K562 (cell line): ENCODE results near the gene SAMD3. TPM values are rescaled to one million over a fixed set of nuclear protein-coding genes. Genes with fewer than 3 reads are reported as not detected.

ENCODE experiments used
- ATAC-seq: fragments of 200-7000 bp; cut with Tn5 transposase; 3 replicates; pipeline ENCODE4 v1.9.1; 2020; ENCODE audit warnings: moderate library complexity
- BruUV-seq: library from RNA; stranded (reverse); fragments of 400-500 nt; replicated peaks from 2 replicates; lab custom pipeline; 2021; lab: Mats Ljungman, UMichigan
- CTCF ChIA-PET: fragments of 300-600 bp; formaldehyde crosslinking; extraction: SDS; loops from one replicate; lab custom pipeline; 2021; ENCODE audit warnings: low intra/inter-chr PET ratio; lab: Yijun Ruan, JAX
- POLR2A ChIA-PET: fragments of 300-600, 350-650 bp; sonication (Branson Sonifier 250); formaldehyde crosslinking; extraction: SDS; loops from one replicate; lab custom pipeline; 2021; ENCODE audit warnings: antibody characterized with exemption, inconsistent platforms; lab: Yijun Ruan, JAX
- DNase-seq, 4 experiments: peaks; one replicate each; pipeline versions ENCODE4 v3.0.0 to v3.0.0-alpha.2; 2011 to 2018; ENCODE audit warnings: low spot score in 3 of 4, mixed read lengths in 3 of 4; ENCODE audit errors: extremely low read depth in 1 of 4
- FAIRE-seq: peaks from 2 replicates; lab custom pipeline; 2011; peaks lifted over from hg19 to GRCh38; lab: Jason Lieb, UNC
- H2AFZ ChIP-seq: 2 replicates; pipeline ENCODE4 v1.6.0; 2011; ENCODE audit warnings: low read depth, low read length, control low read depth, inconsistent platforms
- H3K27ac ChIP-seq: fragments of 200-600 bp; 3 replicates; pipeline ENCODE4 v1.8.0; 2011; ENCODE audit warnings: low read depth, mild to moderate bottlenecking, control low read depth, inconsistent platforms, low read length, moderate library complexity, mixed read lengths; ENCODE audit errors: extremely low read depth
- H3K27me3 ChIP-seq, 2 experiments: fragments of 300-600 bp in 1 of 2; 2 replicates in 1 of 2; 3 replicates in 1 of 2; pipeline versions ENCODE4 v1.6.0 to v1.8.0; 2011; ENCODE audit warnings: inconsistent platforms in 2 of 2, low read length in 2 of 2, mild to moderate bottlenecking in 1 of 2, mixed read lengths in 1 of 2, moderate library complexity in 1 of 2; ENCODE audit not compliant: control insufficient read depth in 2 of 2, insufficient read depth in 2 of 2
- H3K36me3 ChIP-seq: fragments of 300-600 bp; 3 replicates; pipeline ENCODE4 v1.8.0; 2011; ENCODE audit warnings: mild to moderate bottlenecking, low read length, inconsistent platforms; ENCODE audit not compliant: control insufficient read depth, insufficient read depth
- H3K4me1 ChIP-seq, 2 experiments: fragments of 200-600 bp in 1 of 2; replicated peaks in 1 of 2; 2 replicates in 1 of 2; 3 replicates in 1 of 2; pipeline versions ENCODE4 v1.5.1 to v1.8.0; 2011; ENCODE audit warnings: inconsistent platforms in 2 of 2, low read length in 2 of 2, mild to moderate bottlenecking in 1 of 2, mixed read lengths in 1 of 2, moderate library complexity in 1 of 2; ENCODE audit not compliant: control insufficient read depth in 2 of 2, insufficient read depth in 2 of 2
- H3K4me2 ChIP-seq: 2 replicates; pipeline ENCODE4 v1.6.1; 2011; ENCODE audit warnings: low read length, control low read depth, inconsistent platforms, mixed read lengths; ENCODE audit not compliant: insufficient read depth
- H3K4me3 ChIP-seq: fragments of 200-600 bp; sonication (generic), shearing (Covaris generic); 2 replicates; pipeline ENCODE4 v1.5.1; 2016; ENCODE audit warnings: control low read depth, inconsistent platforms
- H3K79me2 ChIP-seq: fragments of 200-600 bp; 3 replicates; pipeline ENCODE4 v1.8.0; 2011; ENCODE audit warnings: low read length, inconsistent platforms; ENCODE audit not compliant: control insufficient read depth, insufficient read depth
- H3K9ac ChIP-seq, 2 experiments: 2 replicates each; pipeline versions ENCODE4 v1.6.0 to v1.6.1; 2011; ENCODE audit warnings: low read depth in 2 of 2, low read length in 2 of 2, control low read depth in 1 of 2, inconsistent platforms in 1 of 2, mild to moderate bottlenecking in 1 of 2, mixed read lengths in 1 of 2; ENCODE audit not compliant: insufficient read depth in 1 of 2
- H3K9me1 ChIP-seq: one replicate; pipeline ENCODE4 v1.6.0; 2011; ENCODE audit warnings: inconsistent platforms, mild to moderate bottlenecking, low read length, moderate library complexity; ENCODE audit not compliant: control insufficient read depth, insufficient read depth
- H3K9me3 ChIP-seq: replicated peaks from 2 replicates; pipeline ENCODE4 v1.5.1; 2011; ENCODE audit warnings: low read depth, low read length, inconsistent platforms; ENCODE audit not compliant: control insufficient read depth, insufficient read depth
- H4K20me1 ChIP-seq: replicated peaks from 2 replicates; pipeline ENCODE4 v1.6.1; 2011; ENCODE audit warnings: low read length, inconsistent platforms, mixed read lengths; ENCODE audit not compliant: control insufficient read depth, insufficient read depth
- GATAD2B ChIP-seq: fragments of 450-650 bp; IDR thresholded peaks from 2 replicates; pipeline ENCODE4 v1.6.1; 2017; ENCODE audit warnings: mild to moderate bottlenecking, borderline replicate concordance
- HCFC1 ChIP-seq: IDR thresholded peaks from 2 replicates; pipeline ENCODE4 v1.6.1; 2012; ENCODE audit warnings: low read depth, low read length, improper control_type of control experiment
- HNRNPK ChIP-seq: fragments of 200-400 bp; formaldehyde crosslinking; IDR thresholded peaks from one replicate; pipeline ENCODE4 v1.6.1; 2018; ENCODE audit warnings: mild to moderate bottlenecking, low read depth, low read length; ENCODE audit not compliant: poor library complexity, severe bottlenecking
- ILF3 ChIP-seq: fragments of 450-650 bp; IDR thresholded peaks from 2 replicates; pipeline ENCODE4 v1.6.1; 2018; ENCODE audit warnings: antibody characterized with exemption, mild to moderate bottlenecking, moderate library complexity, borderline replicate concordance
- JUND ChIP-seq, 2 experiments: IDR thresholded peaks; 2 replicates in 1 of 2; 3 replicates in 1 of 2; pipeline ENCODE4 v1.6.1; 2011; ENCODE audit warnings: borderline replicate concordance in 2 of 2, low read depth in 2 of 2, low read length in 2 of 2, improper control_type of control experiment in 1 of 2, missing biosample characterization in 1 of 2, missing genetic modification characterization in 1 of 2, missing genetic modification reagents in 1 of 2
- MTF1 ChIP-seq: fragments of 250-450 bp; sonication (Bioruptor Pico); IDR thresholded peaks from 2 replicates; pipeline ENCODE4 v1.9.0; 2021; ENCODE audit warnings: moderate library complexity, mild to moderate bottlenecking, inconsistent platforms, borderline replicate concordance
- NONO ChIP-seq, 2 experiments: fragments of 200-400 bp in 1 of 2; fragments of 450-650 bp in 1 of 2; formaldehyde crosslinking in 1 of 2; IDR thresholded peaks; 2 replicates each; pipeline ENCODE4 v1.6.1; 2017; ENCODE audit warnings: low read depth in 2 of 2, mild to moderate bottlenecking in 2 of 2, moderate library complexity in 2 of 2, low read length in 1 of 2
- PRPF4 ChIP-seq: fragments of 200-400 bp; formaldehyde crosslinking; IDR thresholded peaks from one replicate; pipeline ENCODE4 v1.6.1; 2017; ENCODE audit warnings: low read length, low read depth, mild to moderate bottlenecking; ENCODE audit not compliant: insufficient read depth, poor library complexity, severe bottlenecking
- PTBP1 ChIP-seq: fragments of 200-400 bp; formaldehyde crosslinking; IDR thresholded peaks from 2 replicates; pipeline ENCODE4 v1.6.1; 2017; ENCODE audit warnings: low read depth, low read length
- RBM22 ChIP-seq: fragments of 200-400 bp; formaldehyde crosslinking; IDR thresholded peaks from 2 replicates; pipeline ENCODE4 v1.6.1; 2018; ENCODE audit warnings: low read length, low read depth; ENCODE audit not compliant: poor library complexity, severe bottlenecking
- ZBTB17 ChIP-seq: fragments of 450-650 bp; formaldehyde crosslinking; IDR thresholded peaks from 2 replicates; pipeline ENCODE4 v1.4.0; 2020; ENCODE audit warnings: mild to moderate bottlenecking
- ZEB2 ChIP-seq: fragments of 450-650 bp; IDR thresholded peaks from 2 replicates; pipeline ENCODE4 v1.6.1; 2016
- ZNF133 ChIP-seq: fragments of 250-450 bp; sonication (Bioruptor Pico); IDR thresholded peaks from 2 replicates; pipeline ENCODE4 v1.4.0; 2020; ENCODE audit warnings: mild to moderate bottlenecking
- ZNF24 ChIP-seq: fragments of 450-650 bp; IDR thresholded peaks from 2 replicates; pipeline ENCODE4 v1.6.1; 2016
- ZNF778 ChIP-seq: fragments of 450-650 bp; formaldehyde crosslinking; IDR thresholded peaks from 2 replicates; pipeline ENCODE4 v1.4.0; 2020; ENCODE audit warnings: mild to moderate bottlenecking, moderate library complexity
- WGBS: fragments of 100-300 bp; shearing (Covaris generic); methylation state at CpG from one replicate; pipeline ENCODE4 v1.1.6; 2016; ENCODE audit warnings: low coverage, mixed read lengths; ENCODE audit not compliant: insufficient coverage; ENCODE audit errors: missing lambda C conversion rate; 5-methylcytosine and 5-hydroxymethylcytosine counted together
- in situ Hi-C: fragments of 300-500 bp; cut with MboI; formaldehyde crosslinking; loops from 4 replicates; pipeline ENCODE4 v1.15.0; 2018; ENCODE audit warnings: inconsistent platforms, mixed read lengths
- intact Hi-C: fragments of 100-400 bp; cut with micrococcal nuclease; formaldehyde crosslinking; loops from 2 replicates; pipeline ENCODE4 v1.14.2; 2022
- polyA plus RNA-seq, 8 experiments: library from polyadenylated mRNA; depleted of rRNA in 4 of 8; stranded (reverse) in 5 of 8; unstranded in 3 of 8; fragments of >200 nt; fragmentation: Nextera tagmentation in 2 of 8; fragmentation: Illumina TruSeq in 1 of 8; extraction: Ambion mirVana in 2 of 8; extraction: Trizol in 1 of 8; gene quantifications; 2 replicates each; pipeline versions ENCODE4 v1.2.1 to v1.2.3, GENCODE V29; 2011 to 2014; ENCODE audit warnings: inconsistent platforms in 1 of 8, missing spikeins in 1 of 8
- total RNA-seq, 7 experiments: library from RNA; depleted of rRNA in 6 of 7; stranded (reverse); fragments of >200 nt in 6 of 7; fragmentation: Illumina TruSeq in 2 of 7; extraction: Trizol in 2 of 7; gene quantifications; 2 replicates each; pipeline versions ENCODE4 v1.2.1 to v1.2.3, GENCODE V29; 2011 to 2021; ENCODE audit warnings: low replicate concordance in 1 of 7
- TF ChIP-seq, protein P1 (sequence below): fragments of 250-450 bp; sonication (Bioruptor Pico); IDR thresholded peaks from 2 replicates; pipeline ENCODE4 v1.8.0; 2022; ENCODE audit warnings: moderate library complexity, mild to moderate bottlenecking, inconsistent platforms

Gene SAMD3
- total and polyA plus RNA-seq, 9 of the 15 experiments (the other 6 are each of a cell fraction or from before 2014, with no cell fraction given): 0.03 to 0.21 (median 0.18) TPM; not detected in 5

- TF ChIP-seq HNRNPK (no peak), RBM22 (no peak), ZNF133 (CRISPR knock-in tag) (no peak)
Observed at GRCh38 chr6:130190701-130191690, 31.8 kb downstream of the SAMD3 start (continued).

- Histone ChIP-seq H2AFZ (no peak overlapping the region), H3K79me2 (no peaks in the 10 kb centered on the region), H3K27me3 (no peaks in the 10 kb centered on the region), H3K4me3 (no peak overlapping the region), H3K4me2 (no peak overlapping the region), H3K9ac (no peak overlapping the region), H3K9me1 (no peaks in the 10 kb centered on the region), H3K27ac (no peak overlapping the region), H3K9me3 (no peaks in the 10 kb centered on the region), H3K36me3 (no peaks in the 10 kb centered on the region), H3K4me1 (no peaks in the 10 kb centered on the region; a peak in 1 of 5 replicates), H4K20me1 (no peaks in the 10 kb centered on the region)
- TF ChIP-seq PTBP1: no peak
- TF ChIP-seq ZBTB17 (CRISPR knock-in tag): no peak
- no peak for TF ChIP-seq PRPF4
- TF ChIP-seq NONO (IDR thresholded peaks at IDR 0.05; ENCODE audit: low read depth in 2 of 2, low read length in 1 of 2): no peak
- TF ChIP-seq ZEB2: no peak
- TF ChIP-seq, protein P1, sequence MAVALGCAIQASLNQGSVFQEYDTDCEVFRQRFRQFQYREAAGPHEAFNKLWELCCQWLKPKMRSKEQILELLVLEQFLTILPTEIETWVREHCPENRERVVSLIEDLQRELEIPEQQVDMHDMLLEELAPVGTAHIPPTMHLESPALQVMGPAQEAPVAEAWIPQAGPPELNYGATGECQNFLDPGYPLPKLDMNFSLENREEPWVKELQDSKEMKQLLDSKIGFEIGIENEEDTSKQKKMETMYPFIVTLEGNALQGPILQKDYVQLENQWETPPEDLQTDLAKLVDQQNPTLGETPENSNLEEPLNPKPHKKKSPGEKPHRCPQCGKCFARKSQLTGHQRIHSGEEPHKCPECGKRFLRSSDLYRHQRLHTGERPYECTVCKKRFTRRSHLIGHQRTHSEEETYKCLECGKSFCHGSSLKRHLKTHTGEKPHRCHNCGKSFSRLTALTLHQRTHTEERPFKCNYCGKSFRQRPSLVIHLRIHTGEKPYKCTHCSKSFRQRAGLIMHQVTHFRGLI (CRISPR knock-in tag): no peak
- TF ChIP-seq ZNF24: no peak
- no peak for TF ChIP-seq GATAD2B
- TF ChIP-seq ILF3: no peak
- TF ChIP-seq ZNF778 (CRISPR knock-in tag): no peak
- TF ChIP-seq HCFC1: no peak
- TF ChIP-seq MTF1 (CRISPR knock-in tag): no peak
- TF ChIP-seq JUND (IDR thresholded peaks at IDR 0.05; ENCODE audit: borderline replicate concordance, low read depth, low read length): no peak
- TF ChIP-seq JUND (tag; IDR thresholded peaks at IDR 0.05; ENCODE audit: borderline replicate concordance, low read depth, low read length): no peak
- DNase-seq (no peak), ATAC-seq (no peak), FAIRE-seq (no peak)
- intact Hi-C loops: no loop called here
- ChIA-PET POLR2A (no interaction called here), CTCF (no interaction called here)
- in situ Hi-C loops: no loop called here
- WGBS: 39% methylated on average over 8 of the region's 8 CpGs
- no TSS peak for BruUV-seq
Observed at GRCh38 chr6:130189531-130190397, 33.0 kb downstream of the SAMD3 start.
